GM19372 (cell line): ENCODE data around the gene SRGAP3.
"Not testable (repeated sequence)": the region's sequence is repeated elsewhere in the genome, so short reads cannot be mapped to it uniquely, and the experiment has no call there.

Experiments used
- ATAC-seq: cut with Tn5 transposase; IDR thresholded peaks from one replicate; pipeline ENCODE4 v1.9.1; 2021; ENCODE audit warnings: mild to moderate bottlenecking, low read depth, moderate library complexity; ENCODE audit not compliant: unreplicated experiment

The SRGAP3 gene

DNA sequence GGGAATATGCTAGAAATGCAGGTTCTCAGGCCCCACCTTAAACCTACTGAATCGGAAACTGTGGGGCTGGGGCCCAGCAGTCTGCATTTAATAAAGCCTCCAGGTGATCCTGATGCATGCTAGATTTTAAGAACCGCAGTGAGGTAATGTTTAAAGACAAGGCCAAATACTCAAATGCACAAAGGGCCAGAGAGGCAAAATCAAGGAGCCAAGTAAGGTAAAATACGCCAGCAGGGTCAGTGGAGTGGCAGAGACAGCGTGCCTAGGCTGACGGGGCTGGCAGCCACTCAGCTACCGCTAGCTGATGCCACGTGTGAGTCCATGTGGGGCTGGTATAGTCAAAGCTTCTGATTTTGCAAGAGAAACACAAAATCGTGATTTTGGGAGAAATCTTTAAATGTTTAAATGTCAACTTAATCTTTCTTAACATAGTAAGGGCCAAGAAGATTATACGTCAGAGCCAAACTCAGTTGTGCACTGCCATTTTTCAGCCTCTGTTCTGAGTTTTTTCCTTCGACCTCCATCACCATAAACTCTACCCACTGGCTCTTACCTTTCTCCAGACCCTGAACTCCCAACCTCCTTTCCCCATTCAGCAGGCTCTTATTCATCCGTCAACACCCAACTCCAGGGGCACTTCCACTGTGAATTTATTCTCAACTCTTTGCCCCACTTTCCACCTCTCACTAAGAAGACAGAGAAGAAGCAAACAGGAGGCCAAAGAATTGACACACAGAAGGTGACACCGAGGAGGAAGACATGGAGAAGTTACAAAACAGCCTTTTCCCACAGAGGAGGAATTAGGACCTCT lies 149.5 kb downstream of the SRGAP3 start:
- ATAC-seq: no peak

DNA sequence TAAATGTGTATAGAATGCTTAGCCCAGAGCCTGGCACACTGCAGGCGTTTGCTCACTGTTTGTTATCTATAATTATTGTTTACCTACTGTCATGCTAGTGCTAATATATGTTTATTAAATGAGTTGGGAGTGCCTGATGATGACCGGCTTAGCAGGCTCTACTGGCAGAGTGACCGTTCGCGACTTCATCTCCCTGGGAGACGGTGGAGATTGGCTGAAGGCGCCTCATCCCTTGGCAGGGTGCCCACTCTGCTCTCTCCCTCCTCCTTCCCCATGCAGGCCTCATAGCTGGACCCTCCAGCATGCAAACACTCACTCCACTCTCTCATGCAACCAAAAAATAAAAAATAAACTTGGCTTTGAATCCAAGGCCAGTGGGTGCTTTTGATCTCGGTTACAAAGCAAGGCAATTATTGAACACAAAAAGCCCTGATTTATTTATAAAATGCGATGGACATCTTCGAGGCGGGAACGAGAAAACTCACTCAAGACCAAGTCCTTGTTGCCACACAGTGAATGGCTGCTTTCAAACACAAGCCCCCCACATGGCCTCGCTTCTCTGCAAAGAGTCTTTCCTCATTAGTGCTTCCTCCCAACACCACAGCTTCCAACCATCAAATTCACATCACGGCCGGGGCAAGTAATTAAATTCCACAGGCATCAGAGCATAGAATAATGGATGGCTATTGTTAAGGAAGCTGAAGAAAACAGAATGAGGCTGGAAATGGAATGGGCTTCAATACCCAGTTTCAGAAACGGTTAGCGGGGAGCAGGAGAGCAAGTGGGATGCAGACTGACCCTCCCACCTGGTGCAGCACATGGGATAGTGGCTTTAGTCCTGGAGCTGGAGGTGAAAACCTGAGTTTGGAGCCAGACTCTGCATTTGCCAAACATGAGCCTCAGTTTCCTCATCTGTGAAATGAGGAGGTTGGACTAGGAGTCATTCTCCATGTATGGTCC lies 150.4 kb downstream of the SRGAP3 start:
- ATAC-seq: no peak

GRCh38 chr3:9097495-9097894 lies 152.0 kb downstream of the SRGAP3 start:
- no peak for ATAC-seq

DNA sequence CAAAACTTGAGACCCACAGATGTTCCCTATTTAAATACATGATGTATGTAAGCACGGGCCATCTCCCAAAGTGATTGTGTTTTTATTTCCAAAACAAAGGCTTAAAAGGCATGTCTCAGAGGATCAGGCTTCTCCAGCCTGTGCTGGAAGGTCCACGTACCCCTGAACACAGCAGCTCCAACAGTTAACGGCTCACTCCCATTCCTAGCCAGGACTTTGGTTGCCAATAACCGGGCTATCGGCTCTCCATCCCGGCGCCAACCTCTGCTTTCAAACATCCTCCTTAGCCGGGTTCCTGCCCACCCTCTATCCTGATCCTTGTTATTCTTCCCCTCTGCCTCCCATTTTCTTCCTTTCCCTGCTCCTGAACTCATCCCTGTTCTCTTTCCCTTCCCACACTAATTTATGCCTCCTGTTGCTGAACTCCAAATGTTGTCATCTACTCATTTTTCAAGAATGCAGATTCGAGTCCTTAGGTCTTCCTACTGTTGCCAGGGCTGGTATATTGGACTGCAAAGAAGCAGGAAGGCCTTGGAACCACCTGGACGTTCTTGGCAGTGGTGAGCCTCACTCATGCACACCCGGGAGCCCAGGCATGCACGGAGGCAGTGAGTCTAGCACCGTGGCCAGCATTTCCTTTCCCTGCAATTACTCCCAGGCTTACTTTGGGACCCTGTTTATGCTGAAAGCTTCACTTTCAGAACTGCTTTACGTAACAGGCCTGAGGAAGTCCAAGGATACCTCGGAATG lies 157.8 kb downstream of the SRGAP3 start:
- ATAC-seq: no peak

DNA sequence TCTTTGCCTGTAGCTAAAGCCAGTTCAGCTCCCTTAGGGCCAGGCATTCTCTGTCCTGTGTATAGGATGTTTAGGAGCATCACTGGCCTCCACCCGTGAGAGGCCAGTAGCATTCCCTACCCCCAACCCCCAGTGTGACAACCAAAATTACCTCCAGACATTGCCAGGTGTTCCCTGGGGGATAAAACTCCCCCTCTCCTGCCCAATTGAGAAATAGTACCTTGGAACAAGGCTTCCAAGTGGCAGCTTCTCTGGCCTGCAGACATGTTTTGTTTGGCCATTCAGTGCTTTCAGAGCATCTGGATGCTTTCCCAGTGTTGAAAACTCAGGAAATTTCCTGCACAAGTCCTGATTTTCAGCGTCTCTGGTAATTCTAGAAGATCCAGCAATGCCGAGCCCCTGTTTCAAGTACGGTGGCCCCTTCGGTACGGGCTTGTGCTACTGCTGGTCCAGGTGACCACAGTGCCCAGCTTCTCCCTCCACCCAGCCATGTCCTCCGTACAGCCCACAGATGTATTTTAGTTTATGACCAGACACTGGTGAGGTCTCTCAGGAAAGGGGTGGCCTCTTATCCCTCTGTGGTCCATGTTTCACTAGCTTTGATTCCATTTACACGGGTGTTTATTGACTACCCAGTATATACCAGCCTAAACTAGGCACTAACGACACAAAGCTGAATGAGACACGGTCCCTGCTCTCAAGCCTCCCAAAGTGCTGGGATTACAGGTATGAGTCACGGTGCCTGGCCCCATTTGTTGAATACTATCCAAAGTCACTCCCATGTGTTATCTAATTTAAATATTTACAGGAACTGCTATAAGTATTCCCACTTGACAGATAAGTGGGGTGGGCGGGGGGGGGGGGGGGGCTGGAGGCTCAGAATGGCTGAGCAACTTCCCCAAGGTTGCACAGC lies 160.7 kb downstream of the SRGAP3 start:
- no peak for ATAC-seq

GRCh38 chr3:9087831-9088413 lies 161.5 kb downstream of the SRGAP3 start:
- no peak for ATAC-seq

GRCh38 chr3:9085428-9085827 lies 164.0 kb downstream of the SRGAP3 start:
- not testable (repeated sequence) for ATAC-seq

GRCh38 chr3:9081184-9081818 lies 168.1 kb downstream of the SRGAP3 start:
- ATAC-seq: no peak

- no peak for ATAC-seq
These were observed 169.3 kb downstream of the SRGAP3 start for GRCh38 chr3:9080163-9080562.

DNA sequence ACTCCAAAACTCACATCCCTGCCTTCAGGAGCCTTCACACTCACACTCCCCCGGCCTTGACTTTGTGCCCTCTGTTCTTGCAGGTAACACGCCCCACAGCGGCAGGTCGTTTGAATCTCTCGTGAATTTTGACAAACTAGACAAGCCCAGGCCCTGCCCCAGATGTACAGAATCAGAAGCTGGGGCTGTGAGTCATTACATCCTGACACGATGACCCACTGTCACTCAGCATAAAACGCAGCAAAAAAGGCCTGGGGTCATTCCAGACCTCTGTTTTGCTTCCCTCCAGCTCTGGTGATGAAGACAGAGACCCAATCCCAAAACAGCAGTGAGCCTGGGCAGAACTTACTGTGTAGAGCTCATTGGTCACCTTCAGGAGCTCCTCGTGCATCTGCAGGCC lies 169.8 kb downstream of the SRGAP3 start:
- no peak for ATAC-seq

GRCh38 chr3:9078561-9079240 lies 170.7 kb downstream of the SRGAP3 start:
- no peak for ATAC-seq

- no peak for ATAC-seq
These were observed 172.4 kb downstream of the SRGAP3 start for GRCh38 chr3:9077029-9077428.

DNA sequence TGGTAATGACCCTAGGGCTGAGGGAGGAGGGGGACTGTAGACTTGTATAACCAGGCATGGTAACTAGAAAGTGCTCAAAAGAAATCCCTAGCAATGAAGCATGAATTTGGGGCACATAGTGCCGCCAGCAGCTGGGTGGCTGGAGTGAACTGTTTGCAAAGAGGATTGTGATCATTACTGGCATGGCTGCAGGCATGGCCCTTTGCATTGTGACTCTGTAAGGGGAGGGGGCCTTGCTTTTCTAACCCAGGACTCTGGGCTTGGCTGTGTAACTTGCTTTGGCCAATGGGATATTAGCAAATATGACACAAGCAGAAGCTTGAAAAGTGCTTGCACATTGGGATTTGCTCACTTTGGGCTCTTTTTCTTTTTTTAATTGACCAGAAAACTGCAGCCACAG lies 173.7 kb downstream of the SRGAP3 start:
- ATAC-seq: no peak

- ATAC-seq: no peak
These were observed 175.4 kb downstream of the SRGAP3 start for GRCh38 chr3:9074079-9074478.

DNA sequence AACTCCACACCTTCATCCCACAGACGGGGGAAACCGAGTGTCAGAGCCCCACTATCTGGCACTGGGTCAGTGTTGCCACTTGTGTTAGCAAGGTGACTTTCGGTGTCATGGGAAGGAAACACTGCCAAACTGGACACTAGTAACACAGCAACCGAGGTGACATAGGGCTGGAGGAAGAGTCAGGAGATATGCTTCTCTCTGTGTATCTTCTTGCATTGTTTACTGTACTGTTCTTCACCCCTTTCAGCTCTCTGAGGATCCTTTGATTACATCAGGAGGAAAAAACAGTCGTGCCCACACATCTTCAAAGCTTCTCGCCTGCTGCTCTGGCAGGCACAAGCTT lies 176.8 kb downstream of the SRGAP3 start:
- ATAC-seq: no peak

DNA sequence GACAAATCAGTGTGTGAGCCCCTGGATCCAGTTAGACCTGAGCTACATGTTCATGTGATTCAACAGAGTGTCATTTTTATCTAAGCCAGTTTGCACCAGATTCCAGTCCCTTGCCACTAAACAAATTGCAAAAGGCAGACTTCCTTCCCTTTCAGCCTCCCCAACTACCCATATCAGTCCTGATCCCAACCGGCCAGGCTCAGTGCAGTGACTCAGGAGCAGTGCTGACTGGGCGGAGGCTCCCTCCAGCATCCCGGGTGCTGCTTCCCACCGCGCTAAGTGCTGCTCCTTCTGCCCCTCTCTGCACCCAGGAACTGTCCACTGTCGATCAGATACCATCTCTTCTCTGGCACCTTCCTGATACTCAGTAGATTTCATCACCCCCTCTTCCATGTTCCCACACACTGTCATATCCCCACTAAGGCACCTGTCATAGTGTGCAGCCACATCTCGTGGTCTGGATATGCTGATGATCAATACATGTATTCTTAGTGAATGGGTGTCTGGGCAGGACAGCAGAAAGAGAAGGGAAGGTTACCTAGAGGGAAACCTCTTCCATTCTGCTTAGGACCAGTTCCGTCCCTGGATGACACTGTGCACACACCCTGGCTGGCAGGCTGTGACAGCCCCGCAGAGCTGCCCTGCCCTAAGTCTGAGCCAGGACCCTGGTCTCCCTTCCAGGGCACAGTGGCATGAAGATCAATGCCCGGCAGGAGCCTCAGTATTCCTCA lies 177.3 kb downstream of the SRGAP3 start:
- no peak for ATAC-seq

DNA sequence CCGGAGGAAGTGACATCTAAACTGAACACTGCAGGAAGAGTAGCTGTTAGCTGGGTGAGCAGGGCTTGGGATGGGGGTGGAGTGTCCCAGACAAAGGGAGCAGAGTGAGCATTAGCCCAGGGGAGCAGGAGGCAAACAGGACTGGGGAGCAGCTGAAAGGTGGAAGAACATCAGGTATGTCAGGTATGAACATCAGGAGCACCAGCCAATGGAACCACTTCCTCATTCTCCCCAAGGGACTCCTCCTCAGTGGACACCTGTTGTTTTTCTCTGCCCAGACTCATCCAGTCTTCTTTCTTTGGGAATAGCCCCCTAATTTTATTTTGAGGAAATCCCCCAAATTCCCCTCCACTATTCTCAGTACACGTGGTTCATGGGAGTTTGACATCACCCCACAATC lies 178.5 kb downstream of the SRGAP3 start:
- no peak for ATAC-seq

- ATAC-seq: no peak
These were observed 179.5 kb downstream of the SRGAP3 start for GRCh38 chr3:9069971-9070370.
